ENCODE data around the gene CMTM8. TPM values are rescaled to one million over a fixed set of nuclear protein-coding genes. Genes with fewer than 3 reads are reported as not detected.

Gene CMTM8
- total RNA-seq, 1 donor from 2014 or later, result 4.7 TPM

DNA sequence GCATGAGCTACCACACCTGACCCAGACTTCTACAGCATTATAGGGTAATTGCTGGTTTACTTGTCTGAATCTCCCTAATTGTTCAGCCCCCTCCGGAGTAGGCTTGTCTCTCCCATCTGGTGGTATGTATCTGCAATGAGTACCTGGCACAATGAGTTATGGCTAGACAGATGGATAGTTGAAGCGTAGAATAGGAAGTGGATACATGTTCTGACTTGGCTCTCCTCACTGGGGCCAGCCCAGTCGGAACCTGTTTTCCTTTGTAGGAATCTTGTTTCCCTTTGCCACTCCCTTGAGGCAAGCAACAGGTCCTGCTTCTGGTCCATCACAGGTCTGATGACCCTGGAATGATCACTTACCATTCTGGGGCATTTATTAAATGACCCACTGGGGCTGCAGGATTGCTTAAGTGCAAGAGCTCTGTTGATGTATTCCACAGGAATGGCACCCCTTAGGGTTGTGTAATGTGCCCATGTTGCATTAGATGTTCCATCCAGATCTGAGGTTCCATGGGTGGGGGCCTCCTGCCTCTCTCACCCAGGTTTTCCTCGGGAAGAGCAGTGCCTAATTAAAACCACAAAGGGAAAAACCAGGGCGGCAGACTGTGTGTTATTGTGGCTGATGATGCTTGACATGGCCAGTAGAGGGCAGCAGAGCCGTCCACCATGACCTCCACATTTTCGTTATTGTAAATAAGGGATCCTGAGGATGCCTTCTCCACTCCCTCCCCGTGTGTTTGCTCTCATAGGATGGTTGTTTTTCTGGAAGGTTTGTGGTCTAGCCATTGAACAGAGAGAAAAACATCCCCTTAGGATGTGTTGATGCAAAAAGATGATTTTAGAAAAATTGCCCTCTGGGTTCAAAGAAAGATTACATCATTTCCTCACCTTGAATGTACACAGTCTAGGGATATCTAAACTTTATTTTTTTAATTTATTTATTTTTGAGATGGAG, 58.0 kb downstream of the CMTM8 start:
- Histone ChIP-seq H3K36me3 (no peaks in the 10 kb centered on the region), H3K4me1 (no peaks in the 10 kb centered on the region), H3K27ac (no peak overlapping the region), H3K4me3 (no peak overlapping the region), H3K27me3 (no peaks in the 10 kb centered on the region), H3K9me3 (no peaks in the 10 kb centered on the region)
- no peak for TF ChIP-seq POLR2AphosphoS5 (IDR thresholded peaks at IDR 0.05; ENCODE audit: insufficient read depth in 1 of 2, low read depth in 1 of 2)
- TF ChIP-seq, protein P1, sequence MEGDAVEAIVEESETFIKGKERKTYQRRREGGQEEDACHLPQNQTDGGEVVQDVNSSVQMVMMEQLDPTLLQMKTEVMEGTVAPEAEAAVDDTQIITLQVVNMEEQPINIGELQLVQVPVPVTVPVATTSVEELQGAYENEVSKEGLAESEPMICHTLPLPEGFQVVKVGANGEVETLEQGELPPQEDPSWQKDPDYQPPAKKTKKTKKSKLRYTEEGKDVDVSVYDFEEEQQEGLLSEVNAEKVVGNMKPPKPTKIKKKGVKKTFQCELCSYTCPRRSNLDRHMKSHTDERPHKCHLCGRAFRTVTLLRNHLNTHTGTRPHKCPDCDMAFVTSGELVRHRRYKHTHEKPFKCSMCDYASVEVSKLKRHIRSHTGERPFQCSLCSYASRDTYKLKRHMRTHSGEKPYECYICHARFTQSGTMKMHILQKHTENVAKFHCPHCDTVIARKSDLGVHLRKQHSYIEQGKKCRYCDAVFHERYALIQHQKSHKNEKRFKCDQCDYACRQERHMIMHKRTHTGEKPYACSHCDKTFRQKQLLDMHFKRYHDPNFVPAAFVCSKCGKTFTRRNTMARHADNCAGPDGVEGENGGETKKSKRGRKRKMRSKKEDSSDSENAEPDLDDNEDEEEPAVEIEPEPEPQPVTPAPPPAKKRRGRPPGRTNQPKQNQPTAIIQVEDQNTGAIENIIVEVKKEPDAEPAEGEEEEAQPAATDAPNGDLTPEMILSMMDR (IDR thresholded peaks at IDR 0.05), result peak; percentile 75 to 77 (median 77)
- DNase-seq (ENCODE audit: extremely low spot score in 2 of 2), result no peak
- intact Hi-C loops (cut with DNase I), result no loop called here

DNA sequence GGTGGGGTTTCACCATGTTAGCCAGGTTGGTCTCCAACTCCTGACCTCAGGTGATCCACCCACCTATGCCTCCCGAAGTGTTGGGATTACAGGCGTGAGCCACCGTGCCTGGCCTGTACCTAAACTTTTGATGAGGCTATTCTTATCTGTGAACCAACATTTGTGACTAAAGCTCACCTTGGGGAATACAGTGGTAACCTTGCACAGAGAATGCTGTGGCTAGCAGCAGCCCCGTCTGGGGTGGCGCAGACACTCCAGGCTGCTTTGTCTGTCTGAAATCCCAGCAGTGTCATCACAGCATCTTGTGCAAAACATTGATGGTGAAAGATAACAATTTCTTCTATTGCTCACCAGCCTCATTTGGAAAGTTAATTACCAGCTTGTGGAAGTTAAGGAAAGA, 58.9 kb downstream of the CMTM8 start:
- TF ChIP-seq POLR2A (IDR thresholded peaks at IDR 0.05) (no peak), POLR2AphosphoS5 (IDR thresholded peaks at IDR 0.05; ENCODE audit: insufficient read depth in 1 of 2, low read depth in 1 of 2) (no peak)
- TF ChIP-seq, protein P1 (IDR thresholded peaks at IDR 0.05), result no peak
- no peaks in the 10 kb centered on the region for H3K9me3 ChIP-seq
- H3K27me3 ChIP-seq, result no peaks in the 10 kb centered on the region
- no peaks in the 10 kb centered on the region for H3K36me3 ChIP-seq
- no peak overlapping the region for H3K27ac ChIP-seq
- DNase-seq (ENCODE audit: extremely low spot score in 2 of 2), result no peak
- no peaks in the 10 kb centered on the region for H3K4me1 ChIP-seq
- H3K4me3 ChIP-seq, result no peak overlapping the region
- intact Hi-C loops (cut with DNase I), result no loop called here

DNA sequence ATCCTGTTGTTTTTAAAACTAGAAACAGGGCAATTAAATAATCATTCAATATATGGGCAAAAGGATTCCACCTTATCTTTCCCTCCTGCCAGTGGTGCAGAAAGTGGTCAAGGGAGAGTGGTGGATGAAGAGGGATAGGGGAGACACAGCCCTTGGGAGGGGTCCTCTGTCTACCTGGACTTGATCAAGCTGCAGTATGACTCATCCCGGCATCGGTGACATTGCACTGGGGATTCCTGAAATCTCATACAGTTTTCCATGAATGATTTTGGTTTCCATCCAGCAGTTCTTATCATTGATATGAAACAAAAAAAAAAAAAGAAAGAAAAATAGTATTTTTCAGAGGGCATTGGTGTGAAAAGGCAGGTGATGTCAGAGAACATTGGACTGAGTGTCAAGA, 62.9 kb downstream of the CMTM8 start:
- Histone ChIP-seq H3K27ac (no peak overlapping the region), H3K4me3 (no peak overlapping the region), H3K27me3 (no peaks in the 10 kb centered on the region), H3K4me1 (no peaks in the 10 kb centered on the region), H3K36me3 (no peaks in the 10 kb centered on the region), H3K9me3 (no peaks in the 10 kb centered on the region)
- TF ChIP-seq POLR2AphosphoS5 (IDR thresholded peaks at IDR 0.05; ENCODE audit: insufficient read depth in 1 of 2, low read depth in 1 of 2) (no peak), POLR2A (IDR thresholded peaks at IDR 0.05) (no peak)
- TF ChIP-seq, protein P1 (IDR thresholded peaks at IDR 0.05), result no peak
- intact Hi-C loops (cut with DNase I), result no loop called here
- DNase-seq (ENCODE audit: extremely low spot score in 2 of 2), result no peak

DNA sequence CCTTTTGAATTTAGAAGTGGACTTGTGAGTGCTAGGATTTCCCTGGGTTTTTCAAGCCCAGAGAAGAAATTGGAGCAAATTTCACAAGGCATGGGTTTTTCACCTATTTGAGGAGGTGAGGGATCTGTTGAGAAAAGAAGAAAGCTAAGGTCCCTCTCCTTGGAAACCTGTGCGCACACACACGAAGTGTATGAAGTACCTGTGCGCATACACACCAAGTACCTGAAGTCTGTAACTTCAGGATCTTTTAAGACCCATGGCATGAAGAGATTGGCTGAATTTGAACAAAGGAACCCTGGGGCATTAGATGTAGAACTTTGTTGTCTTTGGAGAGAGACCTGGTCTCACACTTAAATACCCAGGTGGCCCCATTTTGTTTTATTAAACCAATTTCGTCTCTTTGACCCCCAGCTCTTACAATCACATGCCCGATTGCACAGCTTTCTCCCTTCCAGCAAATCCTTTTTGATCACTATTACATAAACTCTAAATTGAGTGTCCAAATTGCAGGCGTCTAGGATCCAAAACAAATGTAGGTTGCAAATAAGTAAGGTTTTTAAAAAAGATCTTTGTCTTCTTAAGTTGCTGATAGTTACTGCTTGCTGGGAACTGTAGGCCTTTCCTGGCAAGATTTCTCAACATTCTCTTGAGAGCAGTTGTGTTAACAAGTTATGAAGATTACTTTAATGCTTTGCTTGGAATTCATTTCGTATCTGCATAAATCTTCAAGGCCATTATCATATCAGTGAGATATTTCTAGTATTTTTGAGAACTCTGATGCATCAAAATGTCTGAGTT, 64.3 kb downstream of the CMTM8 start:
- Histone ChIP-seq H3K4me1 (no peaks in the 10 kb centered on the region), H3K36me3 (no peaks in the 10 kb centered on the region), H3K27me3 (no peaks in the 10 kb centered on the region), H3K9me3 (no peaks in the 10 kb centered on the region), H3K4me3 (no peak overlapping the region), H3K27ac (no peak overlapping the region)
- DNase-seq (ENCODE audit: extremely low spot score in 2 of 2), result no peak
- TF ChIP-seq POLR2AphosphoS5 (IDR thresholded peaks at IDR 0.05; ENCODE audit: insufficient read depth in 1 of 2, low read depth in 1 of 2) (no peak), POLR2A (IDR thresholded peaks at IDR 0.05) (no peak)
- TF ChIP-seq, protein P1 (IDR thresholded peaks at IDR 0.05), result no peak
- intact Hi-C loops (cut with DNase I), result no loop called here
